Measurements from ENCODE around the gene MAEA. TPM values are rescaled to one million over a fixed set of nuclear protein-coding genes. Genes with fewer than 3 reads are reported as not detected.

The MAEA gene
- total RNA-seq, 1 donor from 2014 or later: 103 TPM

- TF ChIP-seq, protein P1, sequence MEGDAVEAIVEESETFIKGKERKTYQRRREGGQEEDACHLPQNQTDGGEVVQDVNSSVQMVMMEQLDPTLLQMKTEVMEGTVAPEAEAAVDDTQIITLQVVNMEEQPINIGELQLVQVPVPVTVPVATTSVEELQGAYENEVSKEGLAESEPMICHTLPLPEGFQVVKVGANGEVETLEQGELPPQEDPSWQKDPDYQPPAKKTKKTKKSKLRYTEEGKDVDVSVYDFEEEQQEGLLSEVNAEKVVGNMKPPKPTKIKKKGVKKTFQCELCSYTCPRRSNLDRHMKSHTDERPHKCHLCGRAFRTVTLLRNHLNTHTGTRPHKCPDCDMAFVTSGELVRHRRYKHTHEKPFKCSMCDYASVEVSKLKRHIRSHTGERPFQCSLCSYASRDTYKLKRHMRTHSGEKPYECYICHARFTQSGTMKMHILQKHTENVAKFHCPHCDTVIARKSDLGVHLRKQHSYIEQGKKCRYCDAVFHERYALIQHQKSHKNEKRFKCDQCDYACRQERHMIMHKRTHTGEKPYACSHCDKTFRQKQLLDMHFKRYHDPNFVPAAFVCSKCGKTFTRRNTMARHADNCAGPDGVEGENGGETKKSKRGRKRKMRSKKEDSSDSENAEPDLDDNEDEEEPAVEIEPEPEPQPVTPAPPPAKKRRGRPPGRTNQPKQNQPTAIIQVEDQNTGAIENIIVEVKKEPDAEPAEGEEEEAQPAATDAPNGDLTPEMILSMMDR (IDR thresholded peaks at IDR 0.05): no peak
- no peak for TF ChIP-seq POLR2AphosphoS5 (IDR thresholded peaks at IDR 0.05; ENCODE audit: insufficient read depth in 1 of 2, low read depth in 1 of 2)
- no peak for TF ChIP-seq POLR2A (IDR thresholded peaks at IDR 0.05)
- Histone ChIP-seq H3K4me3 (no peak overlapping the region), H3K27me3 (no peaks in the 10 kb centered on the region), H3K27ac (no peak overlapping the region), H3K36me3 (peaks cover 0 to 20% of the 10 kb centered on the region in 2 donors), H3K9me3 (no peaks in the 10 kb centered on the region), H3K4me1 (no peaks in the 10 kb centered on the region)
- intact Hi-C loops (cut with DNase I): no loop called here
- DNase-seq (ENCODE audit: extremely low spot score in 2 of 2): no peak
Measured at GRCh38 chr4:1380368-1381151, 90.9 kb downstream of the MAEA start.

GRCh38 chr4:1381181-1381621, 91.5 kb downstream of the MAEA start:
- Histone ChIP-seq H3K4me3 (no peak overlapping the region), H3K27me3 (no peaks in the 10 kb centered on the region), H3K36me3 (peaks cover 0 to 26% of the 10 kb centered on the region in 2 donors), H3K27ac (no peak overlapping the region), H3K4me1 (no peaks in the 10 kb centered on the region), H3K9me3 (no peaks in the 10 kb centered on the region)
- DNase-seq (ENCODE audit: extremely low spot score in 2 of 2): no peak
- intact Hi-C loops (cut with DNase I): no loop called here
- TF ChIP-seq POLR2AphosphoS5 (IDR thresholded peaks at IDR 0.05; ENCODE audit: insufficient read depth in 1 of 2, low read depth in 1 of 2) (no peak), POLR2A (IDR thresholded peaks at IDR 0.05) (no peak)
- TF ChIP-seq, protein P1 (IDR thresholded peaks at IDR 0.05): no peak

DNA sequence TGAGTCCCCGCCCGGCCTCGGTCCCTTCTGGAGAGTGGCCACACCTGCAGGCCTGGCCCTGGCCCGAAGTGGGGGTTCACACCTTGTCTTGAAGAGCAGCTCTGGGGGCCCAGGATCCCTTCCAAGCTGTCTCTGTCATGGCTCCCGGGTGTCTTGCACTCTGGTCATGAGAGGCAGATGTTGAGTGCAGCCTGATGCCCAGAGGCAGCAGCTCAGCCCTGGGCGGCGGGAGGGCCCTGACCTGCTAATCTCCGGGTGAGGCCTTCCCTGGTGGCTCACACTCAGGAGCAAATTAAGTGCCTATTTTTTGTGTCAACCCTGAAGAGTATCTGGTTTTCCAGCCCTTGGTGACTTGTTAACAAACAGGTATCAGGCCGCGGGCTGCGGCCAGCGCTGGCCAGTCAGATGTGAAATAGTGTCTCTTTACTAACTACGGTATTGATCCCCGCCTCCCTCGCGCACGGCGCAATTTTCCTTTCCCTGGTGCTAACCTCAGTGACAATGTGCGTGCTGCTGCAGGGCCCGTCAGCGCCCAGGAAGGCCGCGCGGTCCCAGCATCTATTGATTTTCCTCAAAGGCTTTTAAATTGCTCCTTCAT, 92.4 kb downstream of the MAEA start:
- DNase-seq (ENCODE audit: extremely low spot score in 2 of 2): no peak
- Histone ChIP-seq H3K27me3 (no peaks in the 10 kb centered on the region), H3K27ac (no peak overlapping the region), H3K36me3 (peaks cover 0 to 34% of the 10 kb centered on the region in 2 donors), H3K9me3 (no peaks in the 10 kb centered on the region), H3K4me1 (no peaks in the 10 kb centered on the region), H3K4me3 (no peak overlapping the region)
- TF ChIP-seq POLR2AphosphoS5 (IDR thresholded peaks at IDR 0.05; ENCODE audit: insufficient read depth in 1 of 2, low read depth in 1 of 2): no peak
- no peak for TF ChIP-seq POLR2A (IDR thresholded peaks at IDR 0.05)
- TF ChIP-seq, protein P1 (IDR thresholded peaks at IDR 0.05): no peak
- intact Hi-C loops (cut with DNase I): no loop called here

DNA sequence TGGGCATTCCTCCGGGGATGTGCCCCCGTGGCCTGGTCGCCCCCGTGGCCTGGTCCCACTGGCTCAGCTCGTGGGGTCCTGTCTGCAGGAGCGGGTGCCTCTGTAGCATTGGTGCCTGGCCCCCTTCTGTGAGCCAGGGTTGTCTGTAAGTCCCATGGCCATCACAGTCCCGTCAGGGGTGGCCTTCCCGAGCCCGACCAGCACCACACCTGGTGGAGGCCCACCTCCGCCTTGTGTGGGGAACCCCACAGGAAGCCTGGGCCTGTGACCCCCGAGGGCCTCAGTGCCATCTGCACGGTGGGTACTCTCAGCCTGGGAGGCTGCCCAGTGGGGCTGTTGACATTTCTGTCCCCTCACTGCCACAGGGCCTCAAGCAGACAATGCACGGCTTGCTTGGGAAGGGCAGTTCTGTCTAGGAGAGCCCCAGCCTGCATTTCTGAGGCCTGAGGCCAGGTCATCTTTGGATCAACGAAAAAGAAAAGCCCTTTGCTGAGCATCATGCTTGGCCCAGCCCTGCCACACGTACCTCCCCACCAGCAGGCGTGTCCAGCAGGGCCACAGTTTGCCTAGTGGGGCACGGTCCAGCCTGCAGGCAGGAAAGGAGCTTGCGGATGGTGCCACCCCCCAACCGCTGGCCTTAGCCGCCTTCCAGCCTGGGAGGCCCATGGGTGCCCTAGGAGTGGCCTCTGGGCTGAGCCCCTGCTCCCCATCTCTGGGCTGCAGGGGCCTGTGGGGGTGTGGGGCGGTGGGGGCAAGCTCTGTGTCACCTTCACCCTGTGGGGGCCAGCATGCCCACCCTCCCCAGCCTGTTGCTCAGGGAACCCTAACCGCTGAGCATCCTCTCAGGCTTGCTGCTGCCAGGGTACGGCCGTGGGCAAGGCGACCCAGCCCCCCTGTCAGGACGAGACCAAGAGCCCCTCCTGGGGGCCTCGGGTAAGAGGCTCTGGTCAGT, 93.4 kb downstream of the MAEA start:
- TF ChIP-seq POLR2A (IDR thresholded peaks at IDR 0.05): no peak
- no peak for TF ChIP-seq POLR2AphosphoS5 (IDR thresholded peaks at IDR 0.05; ENCODE audit: insufficient read depth in 1 of 2, low read depth in 1 of 2)
- TF ChIP-seq, protein P1 (IDR thresholded peaks at IDR 0.05): no peak
- no peak for DNase-seq (ENCODE audit: extremely low spot score in 2 of 2)
- Histone ChIP-seq H3K27ac (no peak overlapping the region), H3K4me1 (no peaks in the 10 kb centered on the region), H3K9me3 (no peaks in the 10 kb centered on the region), H3K36me3 (peaks cover 0 to 41% of the 10 kb centered on the region in 2 donors), H3K4me3 (no peak overlapping the region), H3K27me3 (no peaks in the 10 kb centered on the region)
- intact Hi-C loops (cut with DNase I): no loop called here
